Neural progenitor cell (in vitro differentiated cells): Measurements from ENCODE around the gene INPPL1. TPM values are rescaled to one million over a fixed set of nuclear protein-coding genes. Genes with fewer than 3 reads are reported as not detected.
"Not testable (repeated sequence)": the region's sequence is repeated elsewhere in the genome, so short reads cannot be mapped to it uniquely, and the experiment has no call there.

Experiments
- DNase-seq: peaks from one replicate; pipeline ENCODE4 v3.0.0-alpha.2; 2016; ENCODE audit warnings: low spot score
- H2AFZ ChIP-seq: fragments of 200-600 bp; sonication (generic); replicated peaks from 2 replicates; pipeline ENCODE4 v1.6.1; 2016; ENCODE audit warnings: antibody characterized with exemption
- H3F3A ChIP-seq: fragments of 200-600 bp; sonication (generic); 2 replicates; pipeline ENCODE4 v1.6.1; 2016; ENCODE audit warnings: antibody characterized with exemption, low read depth
- H3K27ac ChIP-seq: fragments of 200-600 bp; sonication (generic); 2 replicates; pipeline ENCODE4 v1.5.1; 2016; ENCODE audit warnings: mild to moderate bottlenecking
- H3K27me3 ChIP-seq: fragments of 200-600 bp; sonication (generic); 2 replicates; pipeline ENCODE4 v1.6.1; 2016; ENCODE audit warnings: mild to moderate bottlenecking, moderate library complexity
- H3K36me3 ChIP-seq: fragments of 200-600 bp; sonication (generic); 2 replicates; pipeline ENCODE4 v1.5.1; 2016
- H3K4me1 ChIP-seq: fragments of 200-600 bp; sonication (generic); 2 replicates; pipeline ENCODE4 v1.6.1; 2016; ENCODE audit warnings: mixed run types
- H3K4me2 ChIP-seq: fragments of 200-600 bp; sonication (generic); 2 replicates; pipeline ENCODE4 v1.6.1; 2016
- H3K4me3 ChIP-seq: fragments of 200-600 bp; sonication (generic); 2 replicates; pipeline ENCODE4 v1.5.1; 2016
- H3K79me2 ChIP-seq: fragments of 200-600 bp; sonication (generic); 2 replicates; pipeline ENCODE4 v1.6.1; 2016; ENCODE audit warnings: low read depth
- H3K9ac ChIP-seq: fragments of 200-600 bp; sonication (generic); 2 replicates; pipeline ENCODE4 v1.6.1; 2016
- H3K9me3 ChIP-seq: fragments of 200-600 bp; sonication (generic); 2 replicates; pipeline ENCODE4 v1.5.1; 2016; ENCODE audit warnings: low read depth
- H4K20me1 ChIP-seq: fragments of 200-600 bp; sonication (generic); 2 replicates; pipeline ENCODE4 v1.6.1; 2016; ENCODE audit warnings: low read depth
- H3K27ac Mint-ChIP-seq: 3 replicates; pipeline ENCODE4 v1.8.0; 2021; ENCODE audit warnings: mixed read lengths
- H3K27me3 Mint-ChIP-seq: 2 replicates; pipeline ENCODE4 v1.8.0; 2022; ENCODE audit warnings: low read depth, mild to moderate bottlenecking, inconsistent platforms, moderate library complexity, mixed read lengths; ENCODE audit not compliant: insufficient read depth
- H3K36me3 Mint-ChIP-seq: 3 replicates; pipeline ENCODE4 v1.8.0; 2021; ENCODE audit warnings: mixed read lengths
- H3K4me1 Mint-ChIP-seq: 3 replicates; pipeline ENCODE4 v1.8.0; 2021; ENCODE audit warnings: mixed read lengths
- H3K4me3 Mint-ChIP-seq: 3 replicates; pipeline ENCODE4 v1.8.0; 2021; ENCODE audit warnings: mild to moderate bottlenecking, moderate library complexity, mixed read lengths
- H3K9me3 Mint-ChIP-seq: 3 replicates; pipeline ENCODE4 v1.8.0; 2020; ENCODE audit warnings: mixed read lengths
- CTCF ChIP-seq: fragments of 200-600 bp; sonication (generic); IDR thresholded peaks from 2 replicates; pipeline ENCODE4 v1.5.1; 2017; ENCODE audit warnings: antibody characterized with exemption, mild to moderate bottlenecking
- EZH2 ChIP-seq: fragments of 200-600 bp; sonication (generic); IDR thresholded peaks from 2 replicates; pipeline ENCODE4 v1.6.1; 2017; ENCODE audit warnings: antibody characterized with exemption, mild to moderate bottlenecking, moderate library complexity
- EZH2phosphoT487 ChIP-seq: fragments of 200-600 bp; sonication (generic); IDR thresholded peaks from 2 replicates; pipeline ENCODE4 v1.6.1; 2017; ENCODE audit warnings: antibody characterized with exemption
- total RNA-seq: library from RNA; depleted of rRNA; stranded (reverse); fragments of >200 nt; gene quantifications from 2 replicates; pipeline ENCODE4 v1.2.3, GENCODE V29; 2015; ENCODE audit warnings: low replicate concordance

The INPPL1 gene
- total RNA-seq, 1 donor from 2014 or later = 30.8 TPM

GRCh38 chr11:72263361-72263760 is 38.8 kb downstream of the INPPL1 start:
- no peak overlapping the region for H3K27ac Mint-ChIP-seq
- Histone ChIP-seq H3K4me1 (no peaks in the 10 kb centered on the region), H3K27me3 (no peaks in the 10 kb centered on the region), H3K36me3 (no peaks in the 10 kb centered on the region), H3K9me3 (no peaks in the 10 kb centered on the region), H3K4me2 (no peak overlapping the region), H4K20me1 (no peaks in the 10 kb centered on the region), H3F3A (peaks cover 10% of the 10 kb centered on the region), H3K4me3 (no peak overlapping the region), H3K27ac (no peak overlapping the region), H3K9ac (no peak overlapping the region), H3K79me2 (no peaks in the 10 kb centered on the region), H2AFZ (no peak overlapping the region)
- DNase-seq = no peak
- H3K27me3 Mint-ChIP-seq = no peaks in the 10 kb centered on the region
- H3K36me3 Mint-ChIP-seq = no peaks in the 10 kb centered on the region
- no peaks in the 10 kb centered on the region for H3K4me1 Mint-ChIP-seq
- no peaks in the 10 kb centered on the region for H3K9me3 Mint-ChIP-seq
- no peak overlapping the region for H3K4me3 Mint-ChIP-seq
- TF ChIP-seq EZH2phosphoT487 (no peak), CTCF (no peak), EZH2 (no peak)

- H3K4me1 ChIP-seq = no peaks in the 10 kb centered on the region
- Mint-ChIP-seq H3K27me3 (peaks cover 5% of the 10 kb centered on the region), H3K4me3 (no peak overlapping the region), H3K27ac (no peak overlapping the region), H3K9me3 (no peaks in the 10 kb centered on the region), H3K4me1 (no peaks in the 10 kb centered on the region), H3K36me3 (no peaks in the 10 kb centered on the region)
- H3K27me3 ChIP-seq = no peaks in the 10 kb centered on the region
- TF ChIP-seq EZH2phosphoT487 (no peak), CTCF (no peak), EZH2 (no peak)
- no peak overlapping the region for H2AFZ ChIP-seq
- no peaks in the 10 kb centered on the region for H4K20me1 ChIP-seq
- no peaks in the 10 kb centered on the region for H3K36me3 ChIP-seq
- H3K9ac ChIP-seq = no peak overlapping the region
- H3F3A ChIP-seq = peaks cover 13% of the 10 kb centered on the region
- no peak overlapping the region for H3K4me3 ChIP-seq
- no peaks in the 10 kb centered on the region for H3K9me3 ChIP-seq
- no peak for DNase-seq
- no peaks in the 10 kb centered on the region for H3K79me2 ChIP-seq
- no peak overlapping the region for H3K27ac ChIP-seq
- no peak overlapping the region for H3K4me2 ChIP-seq
Measured at GRCh38 chr11:72265951-72266350, 41.4 kb downstream of the INPPL1 start.

GRCh38 chr11:72266960-72267359 is 42.4 kb downstream of the INPPL1 start:
- H4K20me1 ChIP-seq, H3K4me1 ChIP-seq, H3K27me3 ChIP-seq, H3K27ac ChIP-seq, DNase-seq, H3K36me3 ChIP-seq, H2AFZ ChIP-seq, H3K4me2 ChIP-seq, H3K9me3 ChIP-seq, H3K4me3 ChIP-seq, H3K9me3 Mint-ChIP-seq, H3K27me3 Mint-ChIP-seq, H3K9ac ChIP-seq, H3K36me3 Mint-ChIP-seq, H3K4me1 Mint-ChIP-seq, H3K79me2 ChIP-seq, H3K4me3 Mint-ChIP-seq, H3K27ac Mint-ChIP-seq: not testable (repeated sequence)
- H3F3A ChIP-seq = peaks cover 13% of the 10 kb centered on the region

GRCh38 chr11:72267956-72268617 is 43.5 kb downstream of the INPPL1 start:
- Histone ChIP-seq H3K27ac (no peak overlapping the region), H3K9ac (no peak overlapping the region), H3K4me1 (no peaks in the 10 kb centered on the region), H4K20me1 (no peaks in the 10 kb centered on the region), H3K4me3 (no peak overlapping the region), H3K79me2 (no peaks in the 10 kb centered on the region), H3K4me2 (no peak overlapping the region), H3K36me3 (no peaks in the 10 kb centered on the region), H3K9me3 (no peaks in the 10 kb centered on the region), H3F3A (peaks cover 13% of the 10 kb centered on the region), H3K27me3 (no peaks in the 10 kb centered on the region), H2AFZ (no peak overlapping the region)
- no peak for DNase-seq
- Mint-ChIP-seq H3K9me3 (no peaks in the 10 kb centered on the region), H3K4me3 (no peak overlapping the region), H3K36me3 (no peaks in the 10 kb centered on the region), H3K27ac (no peak overlapping the region), H3K27me3 (peaks cover 5% of the 10 kb centered on the region), H3K4me1 (no peaks in the 10 kb centered on the region)
- no peak for TF ChIP-seq EZH2phosphoT487
- TF ChIP-seq CTCF = no peak
- no peak for TF ChIP-seq EZH2
